Gastroesophageal sphincter (tissue), 3 donors: ENCODE results near the gene PCLO.

ENCODE experiments used
- EP300 ChIP-seq: sonication (generic); formaldehyde crosslinking; IDR thresholded peaks from one replicate; pipeline ENCODE4 v1.6.1; 2017; ENCODE audit warnings: antibody characterized with exemption, mild to moderate bottlenecking
- POLR2A ChIP-seq, 2 donors: fragments of 450-650 bp; IDR thresholded peaks; one replicate each; pipeline ENCODE4 v1.6.1; 2017; ENCODE audit warnings: antibody characterized with exemption in 2 of 2, mild to moderate bottlenecking in 2 of 2, moderate library complexity in 1 of 2
- POLR2AphosphoS5 ChIP-seq: sonication (generic); formaldehyde crosslinking; IDR thresholded peaks from one replicate; pipeline ENCODE4 v1.6.1; 2017; ENCODE audit warnings: antibody characterized with exemption
- TF ChIP-seq, protein P1 (sequence below), 4 experiments: fragments of 200-600 bp in 2 of 4; fragments of 450-650 bp in 2 of 4; sonication (generic) in 1 of 4; IDR thresholded peaks; one replicate each; pipeline ENCODE4 v1.5.1; 2017 to 2019; ENCODE audit warnings: antibody characterized with exemption in 4 of 4, mild to moderate bottlenecking in 2 of 4, moderate library complexity in 2 of 4

DNA sequence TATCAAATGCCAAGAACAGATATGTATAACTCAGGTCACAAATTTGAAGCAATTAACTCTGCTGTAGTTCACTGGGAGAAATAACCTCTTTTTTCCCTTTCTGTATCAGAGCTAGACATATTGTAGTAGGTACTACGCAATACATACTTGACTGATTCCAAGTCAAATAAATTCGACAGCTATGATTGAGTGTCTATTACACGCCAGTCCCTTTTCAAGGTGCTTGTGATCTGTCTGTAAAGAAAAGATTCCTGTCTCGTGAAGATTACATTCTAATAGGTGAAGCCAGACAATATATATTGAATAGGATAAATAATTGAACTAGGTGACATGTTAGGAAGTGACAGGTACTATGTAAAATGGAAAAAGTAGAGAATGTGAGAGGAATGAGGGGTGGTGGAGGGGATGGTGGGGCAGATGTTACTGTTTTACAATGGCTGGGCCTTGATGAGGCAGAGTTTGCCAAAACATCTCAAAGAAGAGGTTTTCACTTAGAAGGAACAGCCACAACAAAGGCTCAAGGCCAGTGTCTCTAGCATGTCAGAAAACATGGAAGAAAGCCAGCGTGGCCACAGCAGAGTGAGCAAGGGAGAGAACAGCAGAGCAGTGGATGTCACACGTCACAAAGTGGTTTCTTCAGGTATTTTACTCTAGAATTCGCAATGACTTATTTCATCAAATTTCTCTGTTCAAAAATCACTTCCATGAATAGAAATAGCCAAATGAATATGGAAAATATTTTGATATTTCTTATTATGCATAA, 436.5 kb downstream of the PCLO start:
- TF ChIP-seq, protein P1, sequence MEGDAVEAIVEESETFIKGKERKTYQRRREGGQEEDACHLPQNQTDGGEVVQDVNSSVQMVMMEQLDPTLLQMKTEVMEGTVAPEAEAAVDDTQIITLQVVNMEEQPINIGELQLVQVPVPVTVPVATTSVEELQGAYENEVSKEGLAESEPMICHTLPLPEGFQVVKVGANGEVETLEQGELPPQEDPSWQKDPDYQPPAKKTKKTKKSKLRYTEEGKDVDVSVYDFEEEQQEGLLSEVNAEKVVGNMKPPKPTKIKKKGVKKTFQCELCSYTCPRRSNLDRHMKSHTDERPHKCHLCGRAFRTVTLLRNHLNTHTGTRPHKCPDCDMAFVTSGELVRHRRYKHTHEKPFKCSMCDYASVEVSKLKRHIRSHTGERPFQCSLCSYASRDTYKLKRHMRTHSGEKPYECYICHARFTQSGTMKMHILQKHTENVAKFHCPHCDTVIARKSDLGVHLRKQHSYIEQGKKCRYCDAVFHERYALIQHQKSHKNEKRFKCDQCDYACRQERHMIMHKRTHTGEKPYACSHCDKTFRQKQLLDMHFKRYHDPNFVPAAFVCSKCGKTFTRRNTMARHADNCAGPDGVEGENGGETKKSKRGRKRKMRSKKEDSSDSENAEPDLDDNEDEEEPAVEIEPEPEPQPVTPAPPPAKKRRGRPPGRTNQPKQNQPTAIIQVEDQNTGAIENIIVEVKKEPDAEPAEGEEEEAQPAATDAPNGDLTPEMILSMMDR (IDR thresholded peaks at IDR 0.05), result no peak
- TF ChIP-seq EP300 (no peak), POLR2A (IDR thresholded peaks at IDR 0.05) (no peak), POLR2AphosphoS5 (no peak)
